Right lung (tissue), 10 donors: ENCODE measurements around the gene NKX2-3. TPM values are rescaled to one million over a fixed set of nuclear protein-coding genes. Genes with fewer than 3 reads are reported as not detected.

Source experiments
- DNase-seq, 2 donors: peaks; one replicate each; pipeline ENCODE4 v3.0.0-alpha.2; 2013
- long read RNA-seq, 8 donors: transcript quantifications; one replicate each; lab custom pipeline, GENCODE V29; 2026
- polyA plus RNA-seq, 5 donors: library from polyadenylated mRNA; unstranded; fragments of 120-200 nt; gene quantifications; one replicate each; pipeline versions ENCODE4 v1.2.1 to v1.2.3, GENCODE V29; 2013; ENCODE audit warnings: inconsistent platforms in 1 of 5, low replicate concordance in 1 of 5; ENCODE audit not compliant: insufficient read length in 5 of 5, insufficient read depth in 1 of 5

NKX2-3 gene
- polyA plus RNA-seq, result under 1 TPM in 1 of 5 donors, not detected in 4; 0.17 TPM
- long read RNA-seq, donor 1, result 0 reads
- long read RNA-seq, donor 2, result 0 reads
- long read RNA-seq, donor 3, result 0 reads
- long read RNA-seq, donor 4, result 0 reads
- long read RNA-seq, donor 5, result 0 reads
- long read RNA-seq, donor 6, result 0 reads
- long read RNA-seq, donor 7, result 0 reads
- long read RNA-seq, donor 8, result 0 reads

DNA sequence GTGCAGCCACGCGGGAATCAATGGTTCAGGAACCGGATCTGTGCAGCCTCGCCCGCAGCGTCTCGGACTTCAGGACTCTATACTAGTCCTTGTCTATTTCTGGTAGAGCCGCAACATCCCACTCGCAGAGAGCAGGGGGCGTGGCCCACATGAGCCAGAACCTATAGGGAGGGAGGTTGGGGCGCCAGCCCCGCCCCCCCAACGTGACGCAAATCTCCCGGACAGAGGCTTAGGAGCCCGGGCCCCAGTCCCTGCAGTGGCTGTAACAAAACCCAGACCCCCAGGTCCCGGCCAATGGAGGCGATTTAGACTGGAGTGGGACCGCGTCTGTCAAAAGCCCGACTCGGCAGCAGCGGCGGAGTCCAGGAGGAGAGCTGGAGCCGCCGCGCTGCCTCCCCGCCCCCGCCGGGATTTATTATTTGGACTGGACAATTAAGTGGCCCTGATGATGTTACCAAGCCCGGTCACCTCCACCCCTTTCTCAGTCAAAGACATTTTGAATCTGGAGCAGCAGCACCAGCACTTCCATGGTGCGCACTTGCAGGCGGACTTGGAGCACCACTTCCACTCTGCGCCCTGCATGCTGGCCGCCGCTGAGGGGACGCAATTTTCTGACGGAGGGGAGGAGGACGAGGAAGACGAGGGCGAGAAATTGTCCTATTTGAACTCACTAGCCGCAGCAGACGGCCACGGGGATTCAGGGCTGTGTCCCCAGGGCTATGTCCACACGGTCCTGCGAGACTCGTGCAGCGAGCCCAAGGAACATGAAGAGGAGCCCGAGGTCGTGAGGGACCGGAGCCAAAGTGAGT is at the start of gene NKX2-3:
Gene NKX2-3 (plus strand): TSS at position 256 of the 809 bp plus-strand sequence. CDS start 190 bp downstream, at position 446.
- DNase-seq, result no peak

DNA sequence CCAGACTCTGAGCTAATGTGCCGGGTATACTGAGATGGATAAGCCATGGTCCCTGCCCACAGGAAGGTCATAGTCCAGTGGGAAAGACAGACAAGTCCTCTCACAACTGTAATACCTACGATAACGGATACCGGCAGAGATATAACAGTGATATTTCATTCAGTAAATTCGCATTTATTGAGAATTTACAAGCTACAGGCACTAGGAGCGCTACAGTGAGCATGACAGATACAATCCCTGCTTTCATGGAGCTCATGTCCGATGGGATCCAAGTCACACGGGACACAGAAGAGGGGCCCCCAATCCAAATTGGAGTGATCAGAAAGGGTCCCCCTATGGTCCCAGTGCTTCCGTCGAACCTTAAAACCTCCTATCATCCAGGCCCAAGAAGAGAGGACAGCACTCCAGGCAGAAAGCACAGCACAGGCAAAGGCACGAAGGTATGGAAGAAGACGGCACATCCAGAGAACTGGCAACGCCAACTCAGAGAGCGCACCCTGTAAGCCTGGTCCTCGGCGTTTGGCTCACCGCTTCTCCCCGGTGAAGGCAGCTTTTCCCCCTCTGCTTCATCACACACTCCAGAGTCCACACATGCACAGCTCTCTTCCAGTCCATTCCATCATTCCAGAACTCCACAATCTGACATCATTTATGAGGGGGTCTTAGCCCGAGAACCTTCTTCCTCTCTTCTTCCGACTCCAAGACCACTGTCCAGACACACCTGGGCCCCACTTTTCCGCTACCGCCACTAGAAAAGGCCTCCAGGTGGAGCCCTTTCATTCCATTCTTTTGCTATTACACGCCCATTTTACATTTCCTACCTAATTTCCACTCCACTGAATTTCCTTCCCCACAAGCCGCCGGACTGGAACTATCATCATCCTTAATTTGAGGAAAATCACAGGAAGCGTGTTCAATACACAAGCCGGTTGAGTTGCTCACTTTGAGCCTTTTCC is 47.8 kb upstream of the NKX2-3 start:
- no peak for DNase-seq

DNA sequence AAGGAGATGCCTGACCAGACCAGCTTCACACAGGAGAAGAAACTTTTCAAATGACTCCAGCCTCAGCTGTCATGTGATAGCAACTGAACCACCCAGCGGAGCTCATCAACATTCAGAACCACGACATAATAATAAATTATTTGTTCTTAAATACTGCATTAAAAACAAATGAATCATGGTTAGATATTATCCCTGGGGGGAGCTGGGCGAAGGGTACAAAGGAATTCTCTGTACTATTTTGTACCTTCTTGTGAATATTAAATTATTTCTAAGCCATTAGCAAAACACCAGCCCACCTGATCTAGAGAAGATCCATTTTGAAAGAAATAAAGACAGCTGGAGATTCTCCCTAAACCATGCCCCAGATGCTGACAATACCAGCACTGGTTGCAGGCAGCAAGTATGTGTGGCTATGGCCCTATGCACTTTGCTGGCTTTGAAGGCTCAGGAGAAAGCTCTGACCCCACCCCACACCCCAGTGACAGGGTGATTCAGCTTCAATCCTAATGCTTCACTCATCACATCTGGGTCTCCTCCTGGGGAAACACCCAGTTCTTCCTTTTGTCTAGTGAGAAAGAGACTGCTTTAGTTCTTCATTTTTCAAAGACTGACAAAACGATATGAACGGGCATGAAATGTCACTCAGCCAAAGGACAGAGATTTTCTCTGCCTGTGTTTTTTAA is 45.5 kb upstream of the NKX2-3 start:
- no peak for DNase-seq

DNA sequence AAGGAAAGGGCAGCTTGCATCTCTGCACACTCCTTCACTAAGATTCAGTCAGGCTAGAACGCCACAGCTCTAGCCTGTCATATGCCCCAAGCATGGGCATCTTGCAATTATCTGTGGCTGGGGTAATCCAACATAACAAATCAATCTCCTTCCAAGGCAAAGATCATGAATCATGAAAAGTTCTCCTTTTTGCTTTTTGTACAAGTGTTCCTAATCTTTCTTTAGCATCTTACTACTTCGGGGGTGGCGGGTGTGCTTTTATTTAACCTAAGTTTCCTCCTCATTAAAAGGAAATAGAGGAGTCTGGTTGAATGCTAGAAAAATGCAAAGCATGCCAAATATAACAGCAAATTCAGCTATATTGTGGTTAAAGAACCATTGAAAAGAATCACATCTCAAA is 43.5 kb upstream of the NKX2-3 start:
- no peak for DNase-seq

DNA sequence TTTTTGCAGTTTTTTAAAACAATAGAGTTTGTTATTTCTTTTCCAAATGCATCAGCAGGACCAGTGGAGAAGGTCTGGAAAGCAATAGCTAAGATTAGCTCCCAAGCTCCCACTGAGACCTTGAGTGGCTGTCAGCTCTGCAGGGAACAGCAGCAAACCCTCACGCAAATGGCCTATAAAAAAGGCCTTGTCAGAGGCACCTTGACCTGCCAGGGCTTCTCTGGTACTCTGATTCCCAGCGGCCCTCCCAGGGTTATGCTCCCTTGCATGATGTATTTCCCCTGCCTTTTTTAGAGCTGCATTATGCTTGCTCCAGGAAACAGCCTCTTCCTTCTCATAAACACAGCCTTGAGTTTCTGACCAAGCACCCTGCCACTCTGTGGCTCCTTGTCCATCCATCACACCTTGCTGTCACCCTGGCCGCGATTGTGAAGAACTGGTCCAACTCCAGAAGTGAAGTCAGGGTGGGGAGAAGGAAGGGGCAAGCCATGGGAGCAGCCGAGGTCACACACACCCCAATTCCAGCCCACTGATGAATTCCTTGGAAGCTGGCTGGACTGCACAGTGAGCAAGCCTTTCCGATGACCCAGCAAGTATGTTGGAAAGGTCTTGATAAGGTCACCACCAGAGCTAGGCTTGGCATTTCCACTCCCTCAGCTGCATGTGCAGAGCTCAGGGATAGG is 35.3 kb upstream of the NKX2-3 start:
- DNase-seq, result no peak

DNA sequence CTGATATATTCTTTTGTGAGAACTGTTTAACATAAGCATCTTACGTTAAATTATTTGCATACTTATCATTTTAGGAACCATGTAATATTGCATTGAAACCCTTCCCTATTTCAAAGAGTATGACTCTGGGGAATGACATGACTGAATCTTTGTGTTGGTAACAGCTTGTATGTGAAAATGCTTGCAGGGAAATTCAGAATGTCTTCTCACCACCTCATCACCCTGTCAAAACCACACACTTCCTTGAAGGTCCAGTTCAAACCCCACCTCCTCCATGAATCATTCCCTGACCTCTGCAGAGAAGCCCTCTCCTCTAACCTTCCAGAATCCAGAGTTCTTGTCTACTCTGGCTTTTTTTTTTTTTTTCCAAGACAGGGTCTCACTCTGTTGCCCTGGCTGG is 26.3 kb upstream of the NKX2-3 start:
- DNase-seq, result no peak

DNA sequence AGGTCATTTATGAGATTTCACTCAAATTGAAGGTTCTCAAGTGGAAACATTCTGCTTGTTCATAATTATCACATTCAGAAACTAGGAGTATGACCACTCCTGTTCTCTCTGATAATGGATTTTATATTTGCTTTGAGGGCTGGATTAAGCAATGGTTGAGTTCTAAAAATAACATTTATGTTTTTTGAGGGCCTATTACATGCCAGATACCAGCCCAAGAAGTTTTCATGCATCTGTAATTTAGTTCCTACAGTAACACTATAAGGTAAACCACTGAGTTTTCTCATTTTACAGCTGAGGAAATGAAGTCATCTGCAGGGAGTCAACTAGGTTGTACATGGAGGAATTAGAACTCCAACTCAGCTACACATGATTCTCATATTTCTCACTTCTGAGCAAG is 25.5 kb upstream of the NKX2-3 start:
- no peak for DNase-seq

DNA sequence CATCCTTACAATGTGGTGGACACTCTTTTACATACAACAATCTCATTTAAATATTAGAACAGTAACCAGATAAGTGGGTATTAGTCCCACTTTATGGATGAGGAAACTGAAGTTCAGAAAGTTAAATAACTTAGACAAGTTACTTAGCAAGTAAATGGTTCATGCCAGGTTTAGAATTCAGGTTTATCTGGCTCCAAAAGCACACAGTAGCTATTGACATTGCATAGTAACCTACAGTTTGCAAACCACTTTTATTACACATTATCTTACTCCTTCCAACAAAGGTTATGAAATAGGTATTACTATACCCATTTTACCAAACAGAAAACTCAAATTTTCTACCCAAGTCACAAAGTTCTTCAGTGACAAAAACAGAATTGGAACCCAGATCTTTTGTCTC is 19.7 kb upstream of the NKX2-3 start:
- DNase-seq, result no peak

DNA sequence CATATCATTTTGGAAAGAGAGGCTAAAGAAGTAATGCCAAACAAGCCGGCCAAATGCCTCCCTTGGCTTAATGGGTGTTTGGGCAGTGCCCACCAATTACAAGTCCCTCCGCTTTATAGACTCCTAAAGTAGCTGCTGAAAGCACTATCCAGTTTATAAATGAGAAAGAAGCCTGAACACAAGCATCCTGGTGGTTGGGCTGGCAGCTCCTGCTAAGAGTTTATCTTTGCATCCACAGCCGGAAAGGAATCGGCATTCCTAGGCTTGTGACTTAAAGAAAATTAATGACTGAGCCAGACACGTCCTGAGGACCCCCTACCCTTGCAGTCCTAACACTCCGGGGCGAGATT is 13.1 kb upstream of the NKX2-3 start:
- DNase-seq, result no peak

DNA sequence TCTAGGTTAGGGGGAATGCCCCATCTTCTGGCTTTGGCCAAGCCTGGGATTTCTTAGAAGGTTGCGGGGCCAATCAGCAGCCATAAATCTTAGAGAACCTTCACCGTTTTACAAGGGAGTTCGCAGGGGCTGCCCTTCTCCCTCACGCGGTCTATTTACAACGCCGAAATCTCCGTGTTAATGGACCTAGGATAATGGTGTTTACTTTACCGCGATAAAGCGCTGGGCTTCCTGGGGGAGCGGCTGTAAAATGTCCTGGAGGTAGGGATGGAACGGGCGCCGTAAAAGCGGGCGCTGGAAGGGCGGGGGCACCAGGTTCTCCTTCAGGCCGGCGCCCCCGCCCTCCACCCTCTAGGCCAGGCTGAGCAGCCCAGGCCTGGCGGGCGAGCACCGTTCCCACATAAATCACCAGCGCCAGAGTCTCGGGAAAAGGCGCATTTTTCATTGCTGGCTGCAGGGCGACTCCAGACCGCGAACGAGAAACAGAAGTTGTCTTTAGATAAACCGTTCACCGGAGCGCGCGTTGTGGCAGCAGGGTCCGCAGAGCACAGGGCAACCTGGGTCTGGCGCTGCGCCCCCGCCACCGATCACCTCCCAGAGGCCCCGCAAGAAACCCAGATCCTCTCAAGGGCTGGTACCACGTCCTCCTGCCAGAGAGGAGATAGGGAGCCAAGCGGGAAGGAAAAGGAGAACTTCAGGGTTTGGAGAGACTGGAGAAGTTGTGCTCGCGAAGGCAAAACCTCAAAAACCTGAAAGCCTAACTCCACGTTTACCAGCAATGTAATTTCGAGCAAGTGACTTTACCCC is 12.5 kb upstream of the NKX2-3 start:
- no peak for DNase-seq

DNA sequence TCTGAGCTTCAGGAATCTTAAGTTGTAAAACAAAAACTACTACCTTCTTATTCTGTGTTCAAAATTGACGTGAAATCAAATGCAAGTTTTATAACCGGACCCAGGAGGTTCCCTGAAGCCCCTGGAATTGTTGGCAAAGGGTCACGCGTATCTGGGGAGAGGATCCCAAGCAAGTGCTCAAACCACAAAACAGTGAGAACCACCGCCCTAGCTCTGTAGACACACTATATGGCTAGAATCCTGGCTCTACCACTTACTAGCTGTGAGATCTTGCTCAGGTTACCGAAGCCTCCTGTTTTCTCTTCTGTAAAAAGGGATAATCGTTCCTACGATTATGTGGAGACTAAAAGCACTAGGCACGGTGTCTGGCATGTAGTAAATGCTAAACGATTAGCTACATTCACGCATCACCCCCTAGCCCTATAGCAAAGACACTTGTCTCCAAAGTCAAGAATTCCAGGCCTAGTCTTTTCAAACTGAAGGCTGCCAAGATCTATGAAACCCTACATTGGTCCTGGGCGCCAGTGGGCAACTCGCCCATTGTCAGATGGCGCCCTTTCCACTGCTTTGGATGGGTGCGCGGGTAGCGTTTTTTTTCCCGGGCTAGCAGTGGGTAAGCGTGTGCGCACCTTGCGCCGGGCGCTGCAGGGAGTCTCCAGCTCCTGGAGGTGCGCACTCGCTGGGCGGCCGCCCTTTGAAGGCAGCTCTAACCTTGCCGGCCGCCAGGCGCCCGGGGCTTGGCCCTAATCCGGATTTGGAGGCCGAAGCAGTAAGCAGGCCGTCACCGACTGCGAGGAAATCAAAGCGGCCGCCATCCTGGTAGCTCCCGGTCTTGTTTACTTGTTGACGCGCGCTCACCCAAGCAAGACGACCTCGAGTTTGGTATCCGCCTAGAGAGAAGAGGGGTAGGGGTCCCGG is 11.6 kb upstream of the NKX2-3 start:
- DNase-seq, result no peak

DNA sequence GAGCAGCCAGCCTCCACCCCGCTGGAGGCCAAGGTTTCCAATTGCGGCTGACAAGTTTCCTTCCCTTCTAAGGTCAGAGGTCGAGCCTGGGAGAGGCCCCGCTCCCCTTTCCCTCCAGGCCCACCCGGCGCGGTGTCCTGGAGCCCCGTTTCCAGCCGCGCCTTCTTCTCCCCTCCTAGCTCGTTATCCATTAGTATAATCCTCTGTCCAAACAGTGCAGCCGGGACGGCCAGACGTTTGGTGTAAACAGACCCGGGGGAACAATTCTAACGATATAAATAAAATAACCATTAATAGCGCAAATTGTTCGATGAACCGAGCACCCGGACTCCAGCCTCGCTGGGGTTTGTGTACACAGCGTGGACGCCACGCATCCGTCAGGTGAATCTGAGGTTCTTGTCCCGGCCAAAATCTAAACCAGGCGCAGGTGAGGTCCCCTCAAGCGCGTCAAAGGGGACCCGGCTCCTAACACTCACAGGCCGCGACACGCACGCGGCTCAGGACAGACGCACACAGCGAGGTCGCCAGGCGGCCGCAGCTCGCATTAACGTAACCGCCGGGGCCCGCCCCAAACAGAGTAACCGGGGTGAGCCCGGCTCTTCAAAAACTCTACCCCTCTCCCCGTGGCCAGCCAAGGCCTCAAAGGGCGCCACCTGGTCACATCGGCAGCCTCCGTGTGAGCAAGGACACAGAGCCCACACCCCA is 10.8 kb upstream of the NKX2-3 start:
- no peak for DNase-seq

DNA sequence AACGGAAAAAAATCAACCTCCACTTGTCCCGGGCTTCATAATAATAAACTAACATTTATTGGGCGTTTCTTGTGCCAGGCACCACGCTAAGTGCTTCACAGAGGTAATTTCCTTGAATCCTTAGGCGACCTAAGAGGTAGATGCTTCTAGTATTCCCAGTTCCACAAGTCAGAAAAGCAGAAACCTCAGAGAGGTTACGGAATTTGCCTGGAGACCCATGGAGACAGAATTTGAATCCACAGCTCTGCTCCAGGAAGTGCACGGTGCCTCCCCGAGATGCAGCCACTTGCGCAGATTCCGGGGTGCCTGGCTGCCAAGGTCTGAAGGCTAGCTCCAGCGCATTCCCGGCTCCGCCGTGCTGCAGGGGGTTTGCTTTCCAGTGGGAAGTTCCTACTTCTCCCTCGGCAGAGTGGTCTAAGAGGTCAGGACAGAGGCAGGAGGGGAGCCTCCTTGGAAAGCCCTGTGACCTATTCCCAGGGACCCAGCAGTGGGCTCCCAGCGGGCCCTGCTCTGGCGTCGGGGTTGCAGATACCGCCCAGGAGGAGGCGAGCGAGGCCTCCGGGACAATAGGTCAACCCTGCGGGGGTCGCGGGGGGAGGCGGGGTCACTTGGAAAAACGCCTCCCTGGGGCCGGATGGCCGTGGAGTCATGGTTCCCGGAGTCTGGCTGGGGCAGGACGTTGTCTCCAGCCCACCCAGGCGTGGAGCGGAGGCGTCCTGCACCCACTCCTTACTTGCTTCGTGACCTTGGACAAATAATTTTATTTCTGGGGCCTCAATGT is 10.1 kb upstream of the NKX2-3 start:
- DNase-seq, result no peak

DNA sequence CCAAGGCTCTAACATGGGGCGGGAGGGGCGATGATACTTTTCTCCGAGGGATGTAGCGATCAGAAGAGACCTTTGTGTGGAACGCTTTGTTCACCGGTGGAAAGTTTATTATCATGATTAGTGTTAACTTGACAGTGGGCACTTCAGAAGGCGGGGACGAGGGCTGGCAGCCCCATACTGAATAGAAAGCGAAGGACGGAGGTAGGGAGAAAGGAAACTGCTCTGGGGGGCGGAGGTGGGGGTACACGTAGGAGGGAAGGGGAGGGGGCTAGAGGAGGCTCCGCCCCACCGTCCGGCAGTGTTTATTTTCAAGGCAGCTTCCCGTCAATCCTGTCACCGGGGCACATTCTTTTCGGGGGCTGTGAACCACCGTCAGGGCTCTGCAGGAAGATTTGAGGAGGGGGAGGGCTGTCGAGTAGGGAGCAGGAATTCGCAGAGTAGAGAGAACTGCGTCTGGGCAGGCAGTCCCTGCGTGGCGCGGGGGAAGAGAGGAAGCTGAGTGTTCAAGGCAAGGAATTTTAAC is 9.4 kb upstream of the NKX2-3 start:
- DNase-seq, result no peak

DNA sequence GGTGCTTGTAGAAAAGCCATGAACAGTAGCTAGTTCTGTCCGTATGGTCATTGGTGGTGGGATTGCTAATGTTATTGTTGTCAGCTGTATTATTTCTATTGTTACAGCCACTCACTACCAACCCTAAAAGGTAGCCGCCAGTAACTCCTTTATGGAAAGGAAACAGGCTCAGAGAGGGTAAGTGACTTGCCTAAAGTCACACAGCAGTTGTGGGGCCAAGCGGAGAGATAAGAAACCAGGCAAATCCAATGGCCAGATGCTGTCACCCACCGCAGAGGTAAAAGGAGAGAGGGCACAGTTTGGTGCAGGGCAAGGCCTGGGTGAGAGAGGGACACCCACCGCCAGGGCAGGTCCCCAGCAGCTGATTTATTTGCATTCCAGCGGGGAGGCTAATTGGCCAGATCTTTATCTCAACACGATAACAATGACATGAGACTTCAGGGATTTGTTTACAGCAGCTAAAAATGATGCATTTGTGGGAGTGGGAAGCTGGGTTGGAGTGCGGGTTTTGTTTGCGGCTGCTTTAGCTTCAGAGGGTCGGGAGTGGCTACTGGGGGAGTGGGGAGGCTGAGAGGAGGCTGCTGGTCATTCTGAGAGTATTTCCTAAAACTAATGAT is 8.6 kb upstream of the NKX2-3 start:
- no peak for DNase-seq

DNA sequence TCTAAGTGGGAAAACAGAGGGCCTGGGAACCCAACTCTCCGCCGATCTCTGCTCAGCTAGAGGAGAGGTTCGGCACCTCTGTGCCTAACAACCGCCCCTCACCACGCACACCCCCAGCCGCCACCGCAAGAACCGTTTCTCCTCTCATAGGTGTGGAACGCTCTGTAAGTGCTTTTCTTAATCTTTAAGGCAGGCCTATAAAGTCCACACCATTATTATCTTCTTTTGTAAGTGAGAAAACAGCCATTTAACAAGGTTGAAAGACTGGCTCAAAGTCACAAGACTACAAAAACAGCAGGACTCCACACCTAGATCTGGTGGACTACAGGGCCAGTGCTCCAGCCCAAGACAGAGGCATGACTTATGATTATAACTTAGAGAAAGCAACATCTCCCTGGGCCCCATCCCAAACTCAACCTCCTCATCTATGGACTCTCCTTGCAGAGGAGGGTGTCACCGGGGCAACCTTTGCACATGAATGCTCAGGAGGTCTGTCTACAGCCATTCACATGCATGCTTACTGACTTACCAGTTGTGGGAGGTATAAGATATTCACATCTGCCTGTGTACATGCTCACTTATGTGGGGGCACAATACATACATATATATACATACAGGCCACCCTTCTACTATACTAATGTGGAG is 7.9 kb upstream of the NKX2-3 start:
- DNase-seq, result no peak
